Esophagus muscularis mucosa (tissue), 3 donors: Measurements from ENCODE around the gene CD164.

ENCODE experiments used
- POLR2A ChIP-seq: fragments of 450-650 bp; IDR thresholded peaks from one replicate; pipeline ENCODE4 v1.6.1; 2017; ENCODE audit warnings: antibody characterized with exemption, moderate library complexity, mild to moderate bottlenecking, low read depth
- TF ChIP-seq, protein P1 (sequence below), 3 experiments: fragments of 200-600 bp in 2 of 3; fragments of 450-650 bp in 1 of 3; sonication (generic) in 2 of 3; IDR thresholded peaks; one replicate each; pipeline ENCODE4 v1.5.1; 2017 to 2019; ENCODE audit warnings: antibody characterized with exemption in 3 of 3, mild to moderate bottlenecking in 2 of 3, moderate library complexity in 1 of 3

DNA sequence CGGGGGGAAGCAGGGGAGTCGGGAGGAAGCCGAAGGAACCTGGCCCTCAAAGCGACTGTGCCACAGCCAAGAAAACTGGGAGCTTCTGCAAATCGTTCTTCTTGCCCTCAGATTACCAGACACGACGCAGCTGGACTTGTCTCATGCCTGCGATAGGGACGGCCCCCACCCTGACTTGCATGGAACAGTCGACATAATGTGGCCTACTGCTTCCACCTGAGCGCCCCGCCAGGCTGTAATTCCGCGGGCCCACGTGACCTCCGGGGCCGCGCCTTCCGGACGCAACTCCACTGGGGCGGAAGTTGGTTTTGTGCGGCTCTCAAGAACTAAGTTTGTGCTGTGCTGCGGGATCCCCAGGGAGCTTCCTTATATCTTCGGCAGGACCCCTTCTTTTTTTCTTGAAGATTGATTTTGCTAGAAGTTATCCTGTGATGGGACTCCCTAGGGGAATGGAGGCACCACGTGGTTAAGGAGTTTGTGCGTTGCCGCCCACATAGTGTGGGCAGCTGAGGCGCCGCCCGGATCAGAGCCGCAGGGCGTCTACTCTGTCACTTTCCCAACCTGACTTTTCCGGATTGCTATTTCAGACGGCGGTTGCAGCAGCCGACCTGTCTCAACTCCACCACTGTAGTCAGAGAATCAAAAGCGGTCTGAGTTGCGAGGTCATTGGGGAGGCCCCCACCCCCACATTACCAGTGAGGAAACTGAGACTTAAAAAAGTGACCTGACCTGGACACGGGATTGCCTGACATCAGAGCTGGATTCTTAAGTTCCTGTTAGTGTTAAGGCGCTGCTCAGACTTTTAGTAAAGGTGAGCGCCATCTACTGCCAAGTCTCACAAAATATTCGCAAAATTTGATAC, 540 bp upstream of the CD164 start:
- peak; percentile 8 for TF ChIP-seq POLR2A
- TF ChIP-seq, protein P1, sequence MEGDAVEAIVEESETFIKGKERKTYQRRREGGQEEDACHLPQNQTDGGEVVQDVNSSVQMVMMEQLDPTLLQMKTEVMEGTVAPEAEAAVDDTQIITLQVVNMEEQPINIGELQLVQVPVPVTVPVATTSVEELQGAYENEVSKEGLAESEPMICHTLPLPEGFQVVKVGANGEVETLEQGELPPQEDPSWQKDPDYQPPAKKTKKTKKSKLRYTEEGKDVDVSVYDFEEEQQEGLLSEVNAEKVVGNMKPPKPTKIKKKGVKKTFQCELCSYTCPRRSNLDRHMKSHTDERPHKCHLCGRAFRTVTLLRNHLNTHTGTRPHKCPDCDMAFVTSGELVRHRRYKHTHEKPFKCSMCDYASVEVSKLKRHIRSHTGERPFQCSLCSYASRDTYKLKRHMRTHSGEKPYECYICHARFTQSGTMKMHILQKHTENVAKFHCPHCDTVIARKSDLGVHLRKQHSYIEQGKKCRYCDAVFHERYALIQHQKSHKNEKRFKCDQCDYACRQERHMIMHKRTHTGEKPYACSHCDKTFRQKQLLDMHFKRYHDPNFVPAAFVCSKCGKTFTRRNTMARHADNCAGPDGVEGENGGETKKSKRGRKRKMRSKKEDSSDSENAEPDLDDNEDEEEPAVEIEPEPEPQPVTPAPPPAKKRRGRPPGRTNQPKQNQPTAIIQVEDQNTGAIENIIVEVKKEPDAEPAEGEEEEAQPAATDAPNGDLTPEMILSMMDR (IDR thresholded peaks at IDR 0.05), result peak; percentile 46 to 61 (median 56)
